HFFc6 (cell line): ENCODE measurements around the gene TMEM203. TPM values are rescaled to one million over a fixed set of nuclear protein-coding genes. Genes with fewer than 3 reads are reported as not detected.

Experiments used
- DNase-seq: peaks from one replicate; pipeline ENCODE4 v3.0.0-alpha.2; 2018
- H3K27ac Mint-ChIP-seq: 2 replicates; pipeline ENCODE4 v1.8.0; 2020; ENCODE audit warnings: mild to moderate bottlenecking, mixed read lengths
- H3K27me3 Mint-ChIP-seq: 2 replicates; pipeline ENCODE4 v1.8.0; 2021; ENCODE audit warnings: mild to moderate bottlenecking, moderate library complexity, mixed read lengths; ENCODE audit not compliant: insufficient read depth
- H3K36me3 Mint-ChIP-seq: 2 replicates; pipeline ENCODE4 v1.8.0; 2021; ENCODE audit warnings: low read depth, mixed read lengths
- H3K4me1 Mint-ChIP-seq: 2 replicates; pipeline ENCODE4 v1.8.0; 2020; ENCODE audit warnings: low read depth, mixed read lengths
- H3K4me3 Mint-ChIP-seq: 2 replicates; pipeline ENCODE4 v1.8.0; 2020; ENCODE audit warnings: mild to moderate bottlenecking, moderate library complexity, mixed read lengths
- H3K9me3 Mint-ChIP-seq: 2 replicates; pipeline ENCODE4 v1.8.0; 2020; ENCODE audit warnings: mild to moderate bottlenecking, mixed read lengths
- CTCF ChIP-seq: fragments of 200-600 bp; sonication (generic); IDR thresholded peaks from 2 replicates; pipeline ENCODE4 v1.5.0; 2021; ENCODE audit warnings: antibody characterized with exemption, mild to moderate bottlenecking
- total RNA-seq, 6 experiments: library from RNA; stranded (reverse); fragmentation: NEBNext Ultra II Directional; extraction: Animal tissue kit (Norgen Biotek cat#: 25700); gene quantifications; 2 replicates in 1 of 6; 3 replicates in 5 of 6; pipeline ENCODE4 v1.2.3, GENCODE V29; 2021

Gene TMEM203
- total RNA-seq, 6 experiments from 2014 or later = 38.7 to 47.4 (median 40.1) TPM

- Mint-ChIP-seq H3K27ac (no peak overlapping the region), H3K9me3 (no peaks in the 10 kb centered on the region), H3K36me3 (no peaks in the 10 kb centered on the region), H3K4me1 (no peaks in the 10 kb centered on the region), H3K4me3 (no peak overlapping the region), H3K27me3 (peaks cover 12% of the 10 kb centered on the region)
- no peak for DNase-seq
- no peak for TF ChIP-seq CTCF
These were observed 34.8 kb downstream of the TMEM203 start for GRCh38 chr9:137170486-137171148.

- Mint-ChIP-seq H3K27me3 (peaks cover 15% of the 10 kb centered on the region), H3K36me3 (no peaks in the 10 kb centered on the region), H3K4me1 (no peaks in the 10 kb centered on the region), H3K27ac (no peak within 1 kb of the TSS), H3K9me3 (no peaks in the 10 kb centered on the region), H3K4me3 (no peak within 1 kb of the TSS)
- TF ChIP-seq CTCF = no peak
- no peak for DNase-seq
These were observed 35.5 kb downstream of the TMEM203 start, which contains the start of gene LRRC26 for GRCh38 chr9:137169896-137170358. LRRC26 (minus strand) TSS chr9:137170051; CDS start chr9:137169943, 108 bp downstream.

GRCh38 chr9:137168904-137169856, 36.3 kb downstream of the TMEM203 start:
- Mint-ChIP-seq H3K27ac (no peak overlapping the region), H3K36me3 (no peaks in the 10 kb centered on the region), H3K4me3 (no peak overlapping the region), H3K9me3 (no peaks in the 10 kb centered on the region), H3K27me3 (peaks cover 15% of the 10 kb centered on the region), H3K4me1 (no peaks in the 10 kb centered on the region)
- DNase-seq = no peak
- no peak for TF ChIP-seq CTCF

GRCh38 chr9:137168573-137168903, 36.9 kb downstream of the TMEM203 start:
- Mint-ChIP-seq H3K27ac (no peak overlapping the region), H3K36me3 (no peaks in the 10 kb centered on the region), H3K9me3 (no peaks in the 10 kb centered on the region), H3K4me3 (no peak overlapping the region), H3K4me1 (no peaks in the 10 kb centered on the region), H3K27me3 (peaks cover 15% of the 10 kb centered on the region)
- DNase-seq = no peak
- no peak for TF ChIP-seq CTCF

GRCh38 chr9:137167747-137168572, 37.5 kb downstream of the TMEM203 start:
- DNase-seq = no peak
- H3K4me1 Mint-ChIP-seq = no peaks in the 10 kb centered on the region
- H3K36me3 Mint-ChIP-seq = no peaks in the 10 kb centered on the region
- no peak for TF ChIP-seq CTCF
- no peak overlapping the region for H3K27ac Mint-ChIP-seq
- no peak overlapping the region for H3K4me3 Mint-ChIP-seq
- H3K27me3 Mint-ChIP-seq = peaks cover 20% of the 10 kb centered on the region
- H3K9me3 Mint-ChIP-seq = no peaks in the 10 kb centered on the region
